Suprapubic skin (tissue), 4 donors: ENCODE measurements around the gene ADGRD2. TPM values are rescaled to one million over a fixed set of nuclear protein-coding genes. Genes with fewer than 3 reads are reported as not detected.

ENCODE experiments used
- DNase-seq, 2 donors: peaks; one replicate each; pipeline ENCODE4 v3.0.0-alpha.2; 2019; ENCODE audit warnings: low spot score in 2 of 2
- H3K27ac ChIP-seq: fragments of 200-600 bp; sonication (generic); one replicate; pipeline ENCODE4 v1.5.1; 2019
- H3K27me3 ChIP-seq: fragments of 200-600 bp; sonication (generic); one replicate; pipeline ENCODE4 v1.5.1; 2019
- H3K36me3 ChIP-seq: fragments of 200-600 bp; sonication (generic); one replicate; pipeline ENCODE4 v1.5.1; 2019
- H3K4me1 ChIP-seq: fragments of 200-600 bp; sonication (generic); one replicate; pipeline ENCODE4 v1.5.1; 2019
- H3K4me3 ChIP-seq: fragments of 200-600 bp; sonication (generic); one replicate; pipeline ENCODE4 v1.5.1; 2019; ENCODE audit warnings: mild to moderate bottlenecking
- H3K9me3 ChIP-seq: fragments of 200-600 bp; sonication (generic); one replicate; pipeline ENCODE4 v1.5.1; 2019
- CTCF ChIP-seq, 2 donors: fragments of 200-600 bp in 1 of 2; fragments of 450-650 bp in 1 of 2; sonication (generic) in 1 of 2; IDR thresholded peaks; one replicate each; pipeline ENCODE4 v1.5.1; 2016 to 2019; ENCODE audit warnings: antibody characterized with exemption in 2 of 2, mild to moderate bottlenecking in 1 of 2, moderate library complexity in 1 of 2
- EP300 ChIP-seq: sonication (generic); formaldehyde crosslinking; IDR thresholded peaks from one replicate; pipeline ENCODE4 v1.6.1; 2017; ENCODE audit warnings: antibody characterized with exemption
- POLR2A ChIP-seq, 2 donors: fragments of 450-650 bp; IDR thresholded peaks; one replicate each; pipeline ENCODE4 v1.6.1; 2017; ENCODE audit warnings: antibody characterized with exemption in 2 of 2, mild to moderate bottlenecking in 2 of 2, moderate library complexity in 2 of 2
- POLR2AphosphoS5 ChIP-seq, 3 donors: sonication (generic); formaldehyde crosslinking; IDR thresholded peaks; one replicate each; pipeline ENCODE4 v1.6.1; 2017; ENCODE audit warnings: antibody characterized with exemption in 3 of 3
- WGBS: methylation state at CpG from one replicate; pipeline ENCODE4 v1.1.5; 2018; 5-methylcytosine and 5-hydroxymethylcytosine counted together
- total RNA-seq, 4 donors: library from RNA; depleted of rRNA; stranded (reverse); fragments of >200 nt; gene quantifications; one replicate each; pipeline ENCODE4 v1.1.0, GENCODE V29; 2016

ADGRD2 gene
- total RNA-seq, 4 donors from 2014 or later, result 0.31 to 7.7 TPM; not detected in 2

GRCh38 chr9:124514874-124515273 lies 64.6 kb downstream of the ADGRD2 start:
- H3K4me1 ChIP-seq, result peaks cover 5% of the 10 kb centered on the region
- 77% methylated on average over 5 of the region's 5 CpGs for WGBS
- TF ChIP-seq POLR2AphosphoS5 (IDR thresholded peaks at IDR 0.05), result no peak
- TF ChIP-seq EP300, result no peak
- no peak for TF ChIP-seq CTCF (IDR thresholded peaks at IDR 0.05)
- no peak for TF ChIP-seq POLR2A (IDR thresholded peaks at IDR 0.05)
- H3K27ac ChIP-seq, result no peak overlapping the region
- H3K4me3 ChIP-seq, result no peak overlapping the region
- H3K27me3 ChIP-seq, result peaks cover 3% of the 10 kb centered on the region
- H3K36me3 ChIP-seq, result no peaks in the 10 kb centered on the region
- DNase-seq, result no peak
- no peaks in the 10 kb centered on the region for H3K9me3 ChIP-seq

- Histone ChIP-seq H3K36me3 (peaks cover 2% of the 10 kb centered on the region), H3K4me3 (no peak overlapping the region), H3K27me3 (no peaks in the 10 kb centered on the region), H3K9me3 (no peaks in the 10 kb centered on the region), H3K27ac (no peak overlapping the region), H3K4me1 (peaks cover 5% of the 10 kb centered on the region)
- WGBS, result 68% methylated on average over 5 of the region's 5 CpGs
- no peak for TF ChIP-seq EP300
- no peak for TF ChIP-seq POLR2A (IDR thresholded peaks at IDR 0.05)
- no peak for TF ChIP-seq POLR2AphosphoS5 (IDR thresholded peaks at IDR 0.05)
- no peak for TF ChIP-seq CTCF (IDR thresholded peaks at IDR 0.05)
- no peak for DNase-seq
These were observed 67.3 kb downstream of the ADGRD2 start for GRCh38 chr9:124517600-124517999.

GRCh38 chr9:124518116-124518515 lies 67.9 kb downstream of the ADGRD2 start:
- no peak for TF ChIP-seq POLR2A (IDR thresholded peaks at IDR 0.05)
- TF ChIP-seq POLR2AphosphoS5 (IDR thresholded peaks at IDR 0.05), result no peak
- no peaks in the 10 kb centered on the region for H3K27me3 ChIP-seq
- no peak for DNase-seq
- peaks cover 5% of the 10 kb centered on the region for H3K4me1 ChIP-seq
- H3K27ac ChIP-seq, result no peak overlapping the region
- H3K9me3 ChIP-seq, result no peaks in the 10 kb centered on the region
- over 99% methylated on average over 7 of the region's 7 CpGs for WGBS
- no peak overlapping the region for H3K4me3 ChIP-seq
- H3K36me3 ChIP-seq, result peaks cover 4% of the 10 kb centered on the region

GRCh38 chr9:124520206-124520596 lies 70.0 kb downstream of the ADGRD2 start:
- Histone ChIP-seq H3K4me3 (no peak overlapping the region), H3K4me1 (no peaks in the 10 kb centered on the region), H3K9me3 (no peaks in the 10 kb centered on the region), H3K27ac (no peak overlapping the region), H3K27me3 (no peaks in the 10 kb centered on the region), H3K36me3 (peaks cover 4% of the 10 kb centered on the region)
- 79% methylated on average over 7 of the region's 7 CpGs for WGBS
- TF ChIP-seq POLR2AphosphoS5 (IDR thresholded peaks at IDR 0.05) (no peak), CTCF (IDR thresholded peaks at IDR 0.05) (no peak), POLR2A (IDR thresholded peaks at IDR 0.05) (no peak), EP300 (no peak)
- DNase-seq, result no peak

GRCh38 chr9:124521142-124521541 lies 70.9 kb downstream of the ADGRD2 start:
- H3K9me3 ChIP-seq, result no peaks in the 10 kb centered on the region
- TF ChIP-seq POLR2A (IDR thresholded peaks at IDR 0.05), result no peak
- TF ChIP-seq POLR2AphosphoS5 (IDR thresholded peaks at IDR 0.05), result no peak
- TF ChIP-seq CTCF (IDR thresholded peaks at IDR 0.05), result no peak
- TF ChIP-seq EP300, result no peak
- H3K4me3 ChIP-seq, result no peak overlapping the region
- no peak overlapping the region for H3K27ac ChIP-seq
- whole genome bisulfite sequencing, result 100% methylated on average over 3 of the region's 3 CpGs
- no peaks in the 10 kb centered on the region for H3K4me1 ChIP-seq
- no peaks in the 10 kb centered on the region for H3K27me3 ChIP-seq
- peaks cover 7% of the 10 kb centered on the region for H3K36me3 ChIP-seq
- DNase-seq, result no peak
